BE2C (cell line): ENCODE measurements around the gene CD99.

ENCODE experiments used
- DNase-seq: peaks from one replicate; pipeline ENCODE4 v3.0.0-alpha.2; 2020
- H3K27me3 ChIP-seq: fragments of 250-450 bp; sonication (Bioruptor Pico); 2 replicates; pipeline ENCODE4 v1.5.1; 2020; ENCODE audit warnings: mild to moderate bottlenecking
- H3K36me3 ChIP-seq: fragments of 250-450 bp; sonication (Bioruptor Pico); 2 replicates; pipeline ENCODE4 v1.5.1; 2020; ENCODE audit warnings: mild to moderate bottlenecking
- H3K4me1 ChIP-seq: fragments of 250-450 bp; sonication (Bioruptor Pico); 2 replicates; pipeline ENCODE4 v1.5.1; 2020
- H3K4me3 ChIP-seq: 2 replicates; pipeline ENCODE4 v1.5.1; 2011; ENCODE audit warnings: low read depth, low read length
- H3K9me3 ChIP-seq: fragments of 250-450 bp; sonication (Bioruptor Pico); 2 replicates; pipeline ENCODE4 v1.5.1; 2020
- CTCF ChIP-seq: IDR thresholded peaks from 2 replicates; pipeline ENCODE4 v1.5.1; 2012; ENCODE audit warnings: mild to moderate bottlenecking, low read depth, low read length

Gene CD99

GRCh38 chrX:2650037-2650436 lies 41.1 kb upstream of the CD99 start:
- Histone ChIP-seq H3K4me1 (no peaks in the 10 kb centered on the region), H3K4me3 (no peak overlapping the region), H3K36me3 (no peaks in the 10 kb centered on the region), H3K27me3 (no peaks in the 10 kb centered on the region), H3K9me3 (no peaks in the 10 kb centered on the region)
- DNase-seq = no peak
- no peak for TF ChIP-seq CTCF

- Histone ChIP-seq H3K27me3 (no peaks in the 10 kb centered on the region), H3K9me3 (no peaks in the 10 kb centered on the region), H3K4me3 (no peak overlapping the region), H3K4me1 (no peaks in the 10 kb centered on the region), H3K36me3 (no peaks in the 10 kb centered on the region)
- TF ChIP-seq CTCF = no peak
- no peak for DNase-seq
Observed at GRCh38 chrX:2650865-2651264, 40.2 kb upstream of the CD99 start.

- H3K4me3 ChIP-seq = no peak overlapping the region
- no peak for DNase-seq
- no peaks in the 10 kb centered on the region for H3K4me1 ChIP-seq
- no peaks in the 10 kb centered on the region for H3K36me3 ChIP-seq
- no peaks in the 10 kb centered on the region for H3K9me3 ChIP-seq
- H3K27me3 ChIP-seq = no peaks in the 10 kb centered on the region
- TF ChIP-seq CTCF = no peak
Observed at GRCh38 chrX:2652106-2652505, 39.0 kb upstream of the CD99 start.

- no peak overlapping the region for H3K4me3 ChIP-seq
- no peaks in the 10 kb centered on the region for H3K36me3 ChIP-seq
- no peaks in the 10 kb centered on the region for H3K9me3 ChIP-seq
- no peaks in the 10 kb centered on the region for H3K27me3 ChIP-seq
- no peaks in the 10 kb centered on the region for H3K4me1 ChIP-seq
- no peak for TF ChIP-seq CTCF
- DNase-seq = no peak
Observed at GRCh38 chrX:2654436-2655340, 36.4 kb upstream of the CD99 start.

GRCh38 chrX:2656257-2656836 lies 34.7 kb upstream of the CD99 start:
- DNase-seq = no peak
- Histone ChIP-seq H3K27me3 (no peaks in the 10 kb centered on the region), H3K4me1 (no peaks in the 10 kb centered on the region), H3K4me3 (no peak overlapping the region), H3K36me3 (no peaks in the 10 kb centered on the region), H3K9me3 (no peaks in the 10 kb centered on the region)
- TF ChIP-seq CTCF = no peak

- H3K36me3 ChIP-seq = no peaks in the 10 kb centered on the region
- no peak for TF ChIP-seq CTCF
- H3K4me1 ChIP-seq = no peaks in the 10 kb centered on the region
- no peaks in the 10 kb centered on the region for H3K9me3 ChIP-seq
- no peak for DNase-seq
- H3K4me3 ChIP-seq = no peak overlapping the region
- H3K27me3 ChIP-seq = no peaks in the 10 kb centered on the region
Observed at GRCh38 chrX:2657532-2658113, 33.5 kb upstream of the CD99 start.
